ENCODE results near the gene IFI30.

Gene IFI30

GRCh38 chr19:18225355-18225701, 51.7 kb downstream of the IFI30 start:
- Histone ChIP-seq H3K4me3 (ENCODE audit: control insufficient read depth in 1 of 7, extremely low read depth in 1 of 7, insufficient read depth in 4 of 7, low read depth in 2 of 7, low read length in 6 of 7) (peak overlapping the region in 1 of 7 experiments; percentile 56), H3K4me1 (ENCODE audit: control extremely low read depth in 1 of 4, control insufficient read depth in 4 of 4, insufficient read depth in 4 of 4, low read length in 3 of 4) (peaks cover 0 to 19% (median 15%) of the 10 kb centered on the region in 4 experiments), H3K27me3 (replicated peaks in 2 of 5; ENCODE audit: control insufficient read depth in 4 of 5, insufficient read depth in 5 of 5, low read length in 4 of 5) (peaks cover 0 to 76% (median 32%) of the 10 kb centered on the region in 5 experiments), H3K27ac (ENCODE audit: insufficient read depth in 1 of 2, low read depth in 1 of 2, low read length in 2 of 2, poor library complexity in 1 of 2, severe bottlenecking in 2 of 2) (no peak overlapping the region), H3K9me3 (ENCODE audit: control extremely low read depth in 1 of 5, control insufficient read depth in 4 of 5, insufficient read depth in 2 of 5, low read depth in 1 of 5, low read length in 4 of 5) (no peaks in the 10 kb centered on the region), H3K36me3 (ENCODE audit: control insufficient read depth in 4 of 4, insufficient read depth in 4 of 4, low read length in 3 of 4) (no peaks in the 10 kb centered on the region)
- ChIA-PET POLR2A (no interaction called here), CTCF (no interaction called here)
- WGBS (ENCODE audit: insufficient coverage) = 10% methylated on average over 9 of the region's 16 CpGs
- DNase-seq = no peak

GRCh38 chr19:18225702-18226468, 52.3 kb downstream of the IFI30 start, which contains the start of gene PDE4C:
Gene PDE4C, minus strand, starts transcription at chr19:18226438. Its CDS starts 23 bp downstream, at chr19:18226415.
- peak in 2 of 3 donors; percentile 45 to 61 for DNase-seq
- CTCF ChIA-PET = no interaction called here
- POLR2A ChIA-PET = no interaction called here
- H3K4me3 ChIP-seq (ENCODE audit: control insufficient read depth in 1 of 7, extremely low read depth in 1 of 7, insufficient read depth in 4 of 7, low read depth in 2 of 7, low read length in 6 of 7) = no peak within 1 kb of the TSS
- no peak within 1 kb of the TSS for H3K27ac ChIP-seq (ENCODE audit: insufficient read depth in 1 of 2, low read depth in 1 of 2, low read length in 2 of 2, poor library complexity in 1 of 2, severe bottlenecking in 2 of 2)
- no peaks in the 10 kb centered on the region for H3K36me3 ChIP-seq (ENCODE audit: control insufficient read depth in 4 of 4, insufficient read depth in 4 of 4, low read length in 3 of 4)
- H3K27me3 ChIP-seq (replicated peaks in 2 of 5; ENCODE audit: control insufficient read depth in 4 of 5, insufficient read depth in 5 of 5, low read length in 4 of 5) = peaks cover 0 to 77% (median 34%) of the 10 kb centered on the region in 5 experiments
- no peaks in the 10 kb centered on the region for H3K9me3 ChIP-seq (ENCODE audit: control extremely low read depth in 1 of 5, control insufficient read depth in 4 of 5, insufficient read depth in 2 of 5, low read depth in 1 of 5, low read length in 4 of 5)
- WGBS (ENCODE audit: insufficient coverage) = 0% methylated on average over 22 of the region's 51 CpGs
- H3K4me1 ChIP-seq (ENCODE audit: control extremely low read depth in 1 of 4, control insufficient read depth in 4 of 4, insufficient read depth in 4 of 4, low read length in 3 of 4) = peaks cover 0 to 19% (median 16%) of the 10 kb centered on the region in 4 experiments

GRCh38 chr19:18226956-18227780, 53.6 kb downstream of the IFI30 start:
- Histone ChIP-seq H3K9me3 (ENCODE audit: control extremely low read depth in 1 of 5, control insufficient read depth in 4 of 5, insufficient read depth in 2 of 5, low read depth in 1 of 5, low read length in 4 of 5) (no peaks in the 10 kb centered on the region), H3K27me3 (replicated peaks in 2 of 5; ENCODE audit: control insufficient read depth in 4 of 5, insufficient read depth in 5 of 5, low read length in 4 of 5) (peaks cover 0 to 80% (median 34%) of the 10 kb centered on the region in 5 experiments), H3K36me3 (ENCODE audit: control insufficient read depth in 4 of 4, insufficient read depth in 4 of 4, low read length in 3 of 4) (no peaks in the 10 kb centered on the region), H3K27ac (ENCODE audit: insufficient read depth in 1 of 2, low read depth in 1 of 2, low read length in 2 of 2, poor library complexity in 1 of 2, severe bottlenecking in 2 of 2) (no peak overlapping the region), H3K4me3 (ENCODE audit: control insufficient read depth in 1 of 7, extremely low read depth in 1 of 7, insufficient read depth in 4 of 7, low read depth in 2 of 7, low read length in 6 of 7) (no peak overlapping the region), H3K4me1 (ENCODE audit: control extremely low read depth in 1 of 4, control insufficient read depth in 4 of 4, insufficient read depth in 4 of 4, low read length in 3 of 4) (peaks cover 0 to 25% (median 19%) of the 10 kb centered on the region in 4 experiments)
- WGBS (ENCODE audit: insufficient coverage) = 93% methylated on average over 16 of the region's 18 CpGs
- CTCF ChIA-PET = no interaction called here
- DNase-seq = no peak
- POLR2A ChIA-PET = no interaction called here

Data from common myeloid progenitor, CD34-positive (primary cell).